SK-N-SH (cell line): Measurements from ENCODE around the gene ACTL10. TPM values are rescaled to one million over a fixed set of nuclear protein-coding genes. Genes with fewer than 3 reads are reported as not detected.

Experiments used
- CTCF ChIA-PET: fragments of 300-600, 350-600 bp; formaldehyde crosslinking; extraction: SDS; loops from one replicate; lab custom pipeline; 2021; lab: Yijun Ruan, JAX
- POLR2A ChIA-PET: fragments of 350-600 bp; sonication (Branson Sonifier 250); formaldehyde crosslinking; extraction: SDS; loops from one replicate; lab custom pipeline; 2020; ENCODE audit warnings: antibody characterized with exemption, inconsistent platforms; lab: Yijun Ruan, JAX
- DNase-seq: peaks from one replicate; pipeline ENCODE4 v3.0.0; 2012
- H2AFZ ChIP-seq: fragments of 200-600 bp; sonication (generic); 2 replicates; pipeline ENCODE4 v1.8.1; 2016; ENCODE audit warnings: antibody characterized with exemption, mild to moderate bottlenecking, low read depth
- H3F3A ChIP-seq: fragments of 200-600 bp; sonication (generic); replicated peaks from 2 replicates; pipeline ENCODE3; 2016; ENCODE audit warnings: antibody characterized with exemption, mild to moderate bottlenecking; ENCODE audit not compliant: insufficient read depth
- H3K27ac ChIP-seq, 2 experiments: fragments of 200-500 bp in 1 of 2; fragments of 200-600 bp in 1 of 2; sonication (Bioruptor generic) in 1 of 2; sonication (generic), shearing (Covaris generic) in 1 of 2; 2 replicates each; pipeline versions ENCODE4 v1.5.1 to v1.6.1; 2014 to 2016; ENCODE audit warnings: low read depth in 2 of 2, inconsistent platforms in 1 of 2, low read length in 1 of 2, mild to moderate bottlenecking in 1 of 2, mixed read lengths in 1 of 2
- H3K27me3 ChIP-seq: fragments of 200-600 bp; sonication (generic), shearing (Covaris generic); 2 replicates; pipeline ENCODE4 v1.6.1; 2016; ENCODE audit warnings: mixed run types; ENCODE audit not compliant: insufficient read depth
- H3K36me3 ChIP-seq, 2 experiments: fragments of 200-500 bp in 1 of 2; fragments of 200-600 bp in 1 of 2; sonication (Bioruptor generic) in 1 of 2; sonication (generic) in 1 of 2; replicated peaks in 1 of 2; 2 replicates each; pipeline versions ENCODE3 to v1.5.1; 2014 to 2016; ENCODE audit warnings: low read length in 1 of 2, mild to moderate bottlenecking in 1 of 2; ENCODE audit not compliant: insufficient read depth in 2 of 2, control insufficient read depth in 1 of 2
- H3K4me1 ChIP-seq, 2 experiments: fragments of 200-500 bp in 1 of 2; fragments of 200-600 bp in 1 of 2; sonication (Bioruptor generic) in 1 of 2; sonication (generic), shearing (Covaris generic) in 1 of 2; 2 replicates each; pipeline versions ENCODE4 v1.5.1 to v1.6.1; 2014 to 2016; ENCODE audit warnings: low read depth in 1 of 2, low read length in 1 of 2, mixed run types in 1 of 2; ENCODE audit not compliant: insufficient read depth in 2 of 2, control insufficient read depth in 1 of 2
- H3K4me2 ChIP-seq: fragments of 200-600 bp; sonication (generic), shearing (Covaris generic); 2 replicates; pipeline ENCODE4 v1.6.1; 2017; ENCODE audit warnings: mixed run types
- H3K4me3 ChIP-seq, 2 experiments: fragments of 200-500 bp in 1 of 2; fragments of 200-600 bp in 1 of 2; sonication (Bioruptor generic) in 1 of 2; sonication (generic), shearing (Covaris generic) in 1 of 2; 2 replicates each; pipeline versions ENCODE4 v1.5.1 to v1.8.1; 2014 to 2016; ENCODE audit warnings: low read depth in 2 of 2, inconsistent platforms in 1 of 2, low read length in 1 of 2, mild to moderate bottlenecking in 1 of 2, mixed read lengths in 1 of 2, moderate library complexity in 1 of 2
- H3K79me2 ChIP-seq: fragments of 200-600 bp; sonication (generic); 2 replicates; pipeline ENCODE4 v1.8.1; 2017; ENCODE audit warnings: mild to moderate bottlenecking; ENCODE audit not compliant: insufficient read depth
- H3K9ac ChIP-seq: fragments of 200-600 bp; sonication (generic); 2 replicates; pipeline ENCODE4 v1.6.1; 2017; ENCODE audit warnings: mixed run types
- H3K9me2 ChIP-seq: fragments of 200-600 bp; sonication (generic); 2 replicates; pipeline ENCODE4 v1.6.1; 2017; ENCODE audit warnings: mixed run types
- H3K9me3 ChIP-seq: fragments of 200-600 bp; sonication (generic); 2 replicates; pipeline ENCODE4 v1.6.1; 2017; ENCODE audit warnings: mixed run types, mild to moderate bottlenecking, moderate library complexity
- H4K20me1 ChIP-seq: fragments of 200-600 bp; sonication (generic); 2 replicates; pipeline ENCODE4 v1.6.1; 2017; ENCODE audit warnings: mild to moderate bottlenecking, mixed run types; ENCODE audit not compliant: insufficient read depth
- FOSL2 ChIP-seq: IDR thresholded peaks from 2 replicates; pipeline ENCODE4 v1.4.0; 2012; ENCODE audit warnings: low read depth, mild to moderate bottlenecking, moderate library complexity, borderline replicate concordance
- FOXJ3 ChIP-seq: sonication (generic); formaldehyde crosslinking; IDR thresholded peaks from 2 replicates; pipeline ENCODE4 v1.5.1; 2020; ENCODE audit warnings: mild to moderate bottlenecking, missing genetic modification reagents
- GATA2 ChIP-seq: sonication (generic); formaldehyde crosslinking; IDR thresholded peaks from 2 replicates; pipeline ENCODE4 v1.5.0; 2020; ENCODE audit warnings: mild to moderate bottlenecking, missing genetic modification reagents
- JUND ChIP-seq: IDR thresholded peaks from 2 replicates; pipeline ENCODE4 v1.4.0; 2012
- MXI1 ChIP-seq: IDR thresholded peaks from 2 replicates; pipeline ENCODE4 v1.6.1; 2012; ENCODE audit warnings: mild to moderate bottlenecking, low read depth, low read length, improper control_type of control experiment
- NFIC ChIP-seq: IDR thresholded peaks from 2 replicates; pipeline ENCODE4 v1.4.0; 2012; ENCODE audit warnings: borderline replicate concordance
- NRF1 ChIP-seq: IDR thresholded peaks from 2 replicates; pipeline ENCODE4 v1.6.1; 2012; ENCODE audit warnings: low read depth, mild to moderate bottlenecking, low read length
- POLR2AphosphoS5 ChIP-seq: IDR thresholded peaks from 2 replicates; pipeline ENCODE4 v1.6.1; 2012; ENCODE audit warnings: low read depth, low read length
- RXRA ChIP-seq: IDR thresholded peaks from 2 replicates; pipeline ENCODE4 v1.4.0; 2012; ENCODE audit warnings: low read depth, mild to moderate bottlenecking, borderline replicate concordance
- SMC3 ChIP-seq: IDR thresholded peaks from 2 replicates; pipeline ENCODE4 v1.6.1; 2012; ENCODE audit warnings: low read depth, low read length, improper control_type of control experiment
- USF1 ChIP-seq: IDR thresholded peaks from 2 replicates; pipeline ENCODE4 v1.4.0; 2012; ENCODE audit warnings: low read depth, borderline replicate concordance
- USF2 ChIP-seq: fragments of 150-350 bp; IDR thresholded peaks from 2 replicates; pipeline ENCODE4 v1.6.1; 2017; ENCODE audit warnings: antibody characterized with exemption, low read length, low read depth, borderline replicate concordance
- YY1 ChIP-seq: IDR thresholded peaks from 2 replicates; pipeline ENCODE4 v1.4.0; 2012; ENCODE audit warnings: low read depth, mild to moderate bottlenecking
- WGBS: methylation state at CpG from one replicate; pipeline ENCODE4 v1.1.6; 2017; ENCODE audit warnings: low lambda C conversion rate; 5-methylcytosine and 5-hydroxymethylcytosine counted together
- polyA plus RNA-seq, 3 experiments: library from polyadenylated mRNA; depleted of rRNA; stranded (reverse); fragments of >200 nt; gene quantifications; 2 replicates each; pipeline ENCODE4 v1.2.3, GENCODE V29; 2012
- TF ChIP-seq, protein P1 (sequence below): IDR thresholded peaks from 2 replicates; pipeline ENCODE4 v1.4.0; 2012; ENCODE audit warnings: low read depth
- TF ChIP-seq, protein P2 (sequence below): fragments of 200-600 bp; sonication (generic); IDR thresholded peaks from 2 replicates; pipeline ENCODE4 v1.6.1; 2017; ENCODE audit warnings: antibody characterized with exemption, mild to moderate bottlenecking, moderate library complexity

The ACTL10 gene
- polyA plus RNA-seq, 1 of the 3 experiments (the other 2 are of a cell fraction) = 0.25 TPM

- Histone ChIP-seq H3K4me1 (peaks cover 13 to 36% of the 10 kb centered on the region in 2 experiments; a peak in 3 of 4 replicates), H3F3A (peaks cover 16% of the 10 kb centered on the region), H3K4me3 (no peak overlapping the region), H3K4me2 (no peak overlapping the region), H4K20me1 (peaks cover 32% of the 10 kb centered on the region), H3K79me2 (no peaks in the 10 kb centered on the region), H3K27ac (no peak overlapping the region; a peak in 1 of 4 replicates), H3K36me3 (peaks cover 7 to 31% of the 10 kb centered on the region in 2 experiments), H3K9ac (no peak overlapping the region), H3K9me2 (no peaks in the 10 kb centered on the region), H3K9me3 (no peaks in the 10 kb centered on the region), H2AFZ (no peak overlapping the region), H3K27me3 (no peaks in the 10 kb centered on the region)
- DNase-seq = peak; percentile 19
- TF ChIP-seq FOSL2 = no peak
- ChIA-PET CTCF (interaction anchor here (1.1 to 1.5 kb wide), 2 partner anchors 13 to 188 kb away, joined by 3 to 5 read pairs; no protein-coding TSS in a partner anchor), POLR2A (no interaction called here)
- 19% methylated on average over 1 of the region's 4 CpGs for WGBS
Measured at GRCh38 chr20:33645072-33645358, 21.7 kb upstream of the ACTL10 start.

DNA sequence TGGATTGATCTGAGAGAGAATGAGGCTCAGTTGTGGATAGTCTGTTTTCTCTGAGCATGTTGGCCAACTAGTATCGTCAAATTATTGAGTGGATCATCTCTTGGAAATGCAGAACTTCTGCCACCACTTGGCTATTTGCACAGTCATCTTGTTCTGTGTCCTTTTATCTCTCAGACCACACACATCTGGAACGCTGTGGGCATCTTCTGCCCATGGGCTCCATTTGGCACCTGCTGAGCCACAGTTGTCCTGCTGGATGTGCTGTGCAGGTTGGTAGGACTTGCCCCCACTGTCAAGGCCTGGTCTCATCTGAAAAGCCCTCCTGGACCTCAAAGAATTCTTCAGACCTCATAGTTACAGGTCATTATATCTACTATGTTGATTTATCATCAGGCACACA lies 21.3 kb upstream of the ACTL10 start:
- Histone ChIP-seq H3K9ac (no peak overlapping the region), H3F3A (peaks cover 16% of the 10 kb centered on the region), H2AFZ (no peak overlapping the region), H3K9me2 (no peaks in the 10 kb centered on the region), H3K4me2 (no peak overlapping the region)
- 89% methylated on average over 2 of the region's 2 CpGs for WGBS
- DNase-seq = no peak
- no peak for TF ChIP-seq USF2
- no peak for TF ChIP-seq SMC3
- TF ChIP-seq FOXJ3 (CRISPR knock-in tag) = no peak
- TF ChIP-seq USF1 = no peak
- TF ChIP-seq NRF1 = no peak
- no peak for TF ChIP-seq GATA2 (CRISPR knock-in tag)
- no peak for TF ChIP-seq RXRA
- no peak for TF ChIP-seq YY1
- no peak for TF ChIP-seq MXI1
- TF ChIP-seq JUND = no peak
- TF ChIP-seq, protein P1, sequence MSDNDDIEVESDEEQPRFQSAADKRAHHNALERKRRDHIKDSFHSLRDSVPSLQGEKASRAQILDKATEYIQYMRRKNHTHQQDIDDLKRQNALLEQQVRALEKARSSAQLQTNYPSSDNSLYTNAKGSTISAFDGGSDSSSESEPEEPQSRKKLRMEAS = no peak
- no peak for TF ChIP-seq NFIC
- no peak for TF ChIP-seq POLR2AphosphoS5
- TF ChIP-seq, protein P2, sequence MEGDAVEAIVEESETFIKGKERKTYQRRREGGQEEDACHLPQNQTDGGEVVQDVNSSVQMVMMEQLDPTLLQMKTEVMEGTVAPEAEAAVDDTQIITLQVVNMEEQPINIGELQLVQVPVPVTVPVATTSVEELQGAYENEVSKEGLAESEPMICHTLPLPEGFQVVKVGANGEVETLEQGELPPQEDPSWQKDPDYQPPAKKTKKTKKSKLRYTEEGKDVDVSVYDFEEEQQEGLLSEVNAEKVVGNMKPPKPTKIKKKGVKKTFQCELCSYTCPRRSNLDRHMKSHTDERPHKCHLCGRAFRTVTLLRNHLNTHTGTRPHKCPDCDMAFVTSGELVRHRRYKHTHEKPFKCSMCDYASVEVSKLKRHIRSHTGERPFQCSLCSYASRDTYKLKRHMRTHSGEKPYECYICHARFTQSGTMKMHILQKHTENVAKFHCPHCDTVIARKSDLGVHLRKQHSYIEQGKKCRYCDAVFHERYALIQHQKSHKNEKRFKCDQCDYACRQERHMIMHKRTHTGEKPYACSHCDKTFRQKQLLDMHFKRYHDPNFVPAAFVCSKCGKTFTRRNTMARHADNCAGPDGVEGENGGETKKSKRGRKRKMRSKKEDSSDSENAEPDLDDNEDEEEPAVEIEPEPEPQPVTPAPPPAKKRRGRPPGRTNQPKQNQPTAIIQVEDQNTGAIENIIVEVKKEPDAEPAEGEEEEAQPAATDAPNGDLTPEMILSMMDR = no peak
- TF ChIP-seq, all 33 proteins: peak for 0
- Histone ChIP-seq H4K20me1 (peaks cover 32% of the 10 kb centered on the region), H3K79me2 (no peaks in the 10 kb centered on the region), H3K27me3 (no peaks in the 10 kb centered on the region), H3K36me3 (peaks cover 7 to 28% of the 10 kb centered on the region in 2 experiments), H3K27ac (no peak overlapping the region; a peak in 1 of 4 replicates), H3K4me3 (no peak overlapping the region), H3K9me3 (no peaks in the 10 kb centered on the region), H3K4me1 (peaks cover 13 to 39% of the 10 kb centered on the region in 2 experiments; a peak in 3 of 4 replicates)
- CTCF ChIA-PET = interaction anchor here (1.5 kb wide), 1 partner anchor 13 kb away, joined by 3 read pairs; no protein-coding TSS in a partner anchor
- POLR2A ChIA-PET = no interaction called here
